B cell (primary cell): ENCODE data around the gene SLC38A10.

ENCODE experiments used
- EZH2 ChIP-seq: IDR thresholded peaks from 2 replicates; pipeline ENCODE4 v1.6.1; 2012; ENCODE audit warnings: borderline replicate concordance, low read depth, mild to moderate bottlenecking, moderate library complexity, low read length; ENCODE audit not compliant: insufficient read depth, poor library complexity, severe bottlenecking
- TF ChIP-seq, protein P1 (sequence below): fragments of 200-600 bp; IDR thresholded peaks from one replicate; pipeline ENCODE4 v1.8.0; 2022; ENCODE audit warnings: antibody characterized with exemption, mild to moderate bottlenecking

DNA sequence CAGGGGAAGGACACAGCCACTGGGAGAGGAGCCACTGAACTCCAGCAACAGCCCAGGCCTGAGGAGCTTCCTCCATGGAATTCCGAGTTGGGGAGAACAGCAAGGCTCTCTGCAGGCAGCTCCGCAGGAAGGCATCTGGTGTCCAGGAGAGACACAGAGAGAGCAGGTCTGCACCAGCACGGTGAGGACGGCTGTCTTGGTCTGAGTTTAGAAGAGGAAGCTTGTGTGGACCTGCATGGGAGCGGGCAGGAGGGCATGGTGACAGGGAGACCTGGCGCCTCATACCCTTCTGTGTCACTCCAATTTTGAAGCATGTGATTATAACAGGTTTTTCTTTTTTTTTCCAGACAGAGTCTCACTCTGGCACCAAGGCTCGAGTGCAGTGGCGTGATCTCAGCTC is 6.4 kb downstream of the SLC38A10 start:
- TF ChIP-seq, protein P1, sequence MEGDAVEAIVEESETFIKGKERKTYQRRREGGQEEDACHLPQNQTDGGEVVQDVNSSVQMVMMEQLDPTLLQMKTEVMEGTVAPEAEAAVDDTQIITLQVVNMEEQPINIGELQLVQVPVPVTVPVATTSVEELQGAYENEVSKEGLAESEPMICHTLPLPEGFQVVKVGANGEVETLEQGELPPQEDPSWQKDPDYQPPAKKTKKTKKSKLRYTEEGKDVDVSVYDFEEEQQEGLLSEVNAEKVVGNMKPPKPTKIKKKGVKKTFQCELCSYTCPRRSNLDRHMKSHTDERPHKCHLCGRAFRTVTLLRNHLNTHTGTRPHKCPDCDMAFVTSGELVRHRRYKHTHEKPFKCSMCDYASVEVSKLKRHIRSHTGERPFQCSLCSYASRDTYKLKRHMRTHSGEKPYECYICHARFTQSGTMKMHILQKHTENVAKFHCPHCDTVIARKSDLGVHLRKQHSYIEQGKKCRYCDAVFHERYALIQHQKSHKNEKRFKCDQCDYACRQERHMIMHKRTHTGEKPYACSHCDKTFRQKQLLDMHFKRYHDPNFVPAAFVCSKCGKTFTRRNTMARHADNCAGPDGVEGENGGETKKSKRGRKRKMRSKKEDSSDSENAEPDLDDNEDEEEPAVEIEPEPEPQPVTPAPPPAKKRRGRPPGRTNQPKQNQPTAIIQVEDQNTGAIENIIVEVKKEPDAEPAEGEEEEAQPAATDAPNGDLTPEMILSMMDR = no peak
- TF ChIP-seq EZH2 = no peak
